MM.1S (cell line): ENCODE results near the gene P3H2.

Experiments used
- DNase-seq: peaks from one replicate; pipeline ENCODE4 v3.0.0-alpha.2; 2015
- H2AFZ ChIP-seq: fragments of 300-600 bp; sonication (generic); 2 replicates; pipeline ENCODE4 v1.6.0; 2016; ENCODE audit warnings: antibody characterized with exemption, low read length
- H3F3A ChIP-seq: fragments of 300-600 bp; sonication (generic); 2 replicates; pipeline ENCODE4 v1.6.1; 2016; ENCODE audit warnings: mild to moderate bottlenecking, antibody characterized with exemption, low read length, moderate library complexity, mixed read lengths; ENCODE audit not compliant: insufficient read depth
- H3K27ac ChIP-seq: fragments of 300-600 bp; sonication (generic); 2 replicates; pipeline ENCODE4 v1.5.1; 2016; ENCODE audit warnings: mild to moderate bottlenecking, low read length
- H3K27me3 ChIP-seq: fragments of 300-600 bp; sonication (generic); replicated peaks from 2 replicates; pipeline ENCODE4 v1.6.0; 2016; ENCODE audit warnings: low read length; ENCODE audit not compliant: insufficient read depth
- H3K36me3 ChIP-seq: fragments of 300-600 bp; sonication (generic); replicated peaks from 2 replicates; pipeline ENCODE4 v1.6.1; 2016; ENCODE audit warnings: mild to moderate bottlenecking, low read length, mixed read lengths; ENCODE audit not compliant: insufficient read depth
- H3K4me1 ChIP-seq: fragments of 300-600 bp; sonication (generic); 2 replicates; pipeline ENCODE4 v1.6.1; 2016; ENCODE audit warnings: low read length, mixed read lengths
- H3K4me2 ChIP-seq: fragments of 300-600 bp; sonication (generic); 2 replicates; pipeline ENCODE4 v1.6.0; 2016; ENCODE audit warnings: low read depth, low read length
- H3K4me3 ChIP-seq: fragments of 300-600 bp; sonication (generic); 2 replicates; pipeline ENCODE4 v1.5.1; 2016; ENCODE audit warnings: low read length, mixed read lengths
- H3K79me2 ChIP-seq: fragments of 300-600 bp; sonication (generic); 2 replicates; pipeline ENCODE4 v1.6.1; 2016; ENCODE audit warnings: mixed run types, low read length, mixed read lengths
- H3K9ac ChIP-seq: fragments of 300-600 bp; sonication (generic); 2 replicates; pipeline ENCODE4 v1.6.1; 2016; ENCODE audit warnings: low read length, mixed read lengths
- H3K9me2 ChIP-seq: fragments of 300-600 bp; sonication (generic); replicated peaks from 2 replicates; pipeline ENCODE4 v1.6.1; 2016; ENCODE audit warnings: mild to moderate bottlenecking, low read length, mixed read lengths; ENCODE audit not compliant: insufficient read depth
- H3K9me3 ChIP-seq: fragments of 300-600 bp; sonication (generic); replicated peaks from 2 replicates; pipeline ENCODE4 v1.6.1; 2016; ENCODE audit warnings: mild to moderate bottlenecking, low read length, mixed read lengths; ENCODE audit not compliant: insufficient read depth
- H4K20me1 ChIP-seq: fragments of 300-600 bp; sonication (generic); 2 replicates; pipeline ENCODE4 v1.6.1; 2016; ENCODE audit warnings: mild to moderate bottlenecking, low read length, moderate library complexity, mixed read lengths; ENCODE audit not compliant: insufficient read depth
- EZH2 ChIP-seq: fragments of 300-600 bp; sonication (generic); optimal IDR thresholded peaks from 2 replicates; pipeline ENCODE3; 2017; ENCODE audit warnings: low read depth, mild to moderate bottlenecking, antibody characterized with exemption, low read length, mixed read lengths
- EZH2phosphoT487 ChIP-seq: fragments of 300-600 bp; sonication (generic); IDR thresholded peaks from 2 replicates; pipeline ENCODE4 v1.6.1; 2018; ENCODE audit warnings: antibody characterized with exemption, low read length
- TF ChIP-seq, protein P1 (sequence below): fragments of 300-600 bp; sonication (generic); IDR thresholded peaks from 2 replicates; pipeline ENCODE4 v1.5.1; 2016; ENCODE audit warnings: antibody characterized with exemption, low read length, mixed read lengths

The P3H2 gene

DNA sequence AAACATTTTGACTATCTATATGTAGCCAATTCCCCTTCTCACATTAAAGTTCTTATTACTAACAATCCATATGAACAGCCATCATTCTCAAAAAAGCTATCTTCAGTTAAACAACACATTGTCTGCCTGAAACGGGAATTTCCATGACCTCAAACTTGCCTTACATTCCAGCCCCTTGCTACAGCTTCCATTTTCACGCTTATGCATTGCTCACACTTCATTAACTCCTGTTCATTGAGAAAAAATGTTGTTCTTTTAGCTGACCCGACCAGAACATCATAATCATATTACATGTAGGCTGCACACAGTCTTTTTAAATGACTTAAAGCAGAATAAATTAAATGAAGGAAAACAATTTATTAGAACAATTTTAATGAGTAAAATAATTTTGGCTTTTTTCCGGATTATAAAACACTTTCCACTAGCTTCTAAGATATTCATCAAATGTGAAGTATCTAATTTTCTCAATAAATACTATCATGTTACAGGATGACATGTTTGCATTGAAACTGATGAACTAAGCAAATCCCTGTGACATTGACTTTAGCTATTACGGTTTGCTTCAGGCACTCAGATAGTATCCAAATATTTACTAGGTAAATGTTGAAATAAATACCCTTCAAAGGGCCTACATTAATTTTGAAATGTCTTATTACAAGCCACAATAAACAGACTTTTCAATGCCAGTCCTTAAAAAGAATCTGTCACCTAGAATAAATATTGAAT is 49.9 kb downstream of the P3H2 start:
- Histone ChIP-seq H3F3A (no peaks in the 10 kb centered on the region), H3K36me3 (no peaks in the 10 kb centered on the region), H3K9ac (no peak overlapping the region), H3K27ac (no peak overlapping the region), H2AFZ (no peak overlapping the region), H3K4me2 (no peak overlapping the region), H3K27me3 (no peaks in the 10 kb centered on the region), H3K4me1 (no peaks in the 10 kb centered on the region), H4K20me1 (no peaks in the 10 kb centered on the region), H3K9me2 (no peaks in the 10 kb centered on the region), H3K4me3 (no peak overlapping the region), H3K79me2 (no peaks in the 10 kb centered on the region), H3K9me3 (no peaks in the 10 kb centered on the region)
- TF ChIP-seq EZH2phosphoT487 (no peak), EZH2 (no peak)
- TF ChIP-seq, protein P1, sequence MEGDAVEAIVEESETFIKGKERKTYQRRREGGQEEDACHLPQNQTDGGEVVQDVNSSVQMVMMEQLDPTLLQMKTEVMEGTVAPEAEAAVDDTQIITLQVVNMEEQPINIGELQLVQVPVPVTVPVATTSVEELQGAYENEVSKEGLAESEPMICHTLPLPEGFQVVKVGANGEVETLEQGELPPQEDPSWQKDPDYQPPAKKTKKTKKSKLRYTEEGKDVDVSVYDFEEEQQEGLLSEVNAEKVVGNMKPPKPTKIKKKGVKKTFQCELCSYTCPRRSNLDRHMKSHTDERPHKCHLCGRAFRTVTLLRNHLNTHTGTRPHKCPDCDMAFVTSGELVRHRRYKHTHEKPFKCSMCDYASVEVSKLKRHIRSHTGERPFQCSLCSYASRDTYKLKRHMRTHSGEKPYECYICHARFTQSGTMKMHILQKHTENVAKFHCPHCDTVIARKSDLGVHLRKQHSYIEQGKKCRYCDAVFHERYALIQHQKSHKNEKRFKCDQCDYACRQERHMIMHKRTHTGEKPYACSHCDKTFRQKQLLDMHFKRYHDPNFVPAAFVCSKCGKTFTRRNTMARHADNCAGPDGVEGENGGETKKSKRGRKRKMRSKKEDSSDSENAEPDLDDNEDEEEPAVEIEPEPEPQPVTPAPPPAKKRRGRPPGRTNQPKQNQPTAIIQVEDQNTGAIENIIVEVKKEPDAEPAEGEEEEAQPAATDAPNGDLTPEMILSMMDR = no peak
- no peak for DNase-seq

DNA sequence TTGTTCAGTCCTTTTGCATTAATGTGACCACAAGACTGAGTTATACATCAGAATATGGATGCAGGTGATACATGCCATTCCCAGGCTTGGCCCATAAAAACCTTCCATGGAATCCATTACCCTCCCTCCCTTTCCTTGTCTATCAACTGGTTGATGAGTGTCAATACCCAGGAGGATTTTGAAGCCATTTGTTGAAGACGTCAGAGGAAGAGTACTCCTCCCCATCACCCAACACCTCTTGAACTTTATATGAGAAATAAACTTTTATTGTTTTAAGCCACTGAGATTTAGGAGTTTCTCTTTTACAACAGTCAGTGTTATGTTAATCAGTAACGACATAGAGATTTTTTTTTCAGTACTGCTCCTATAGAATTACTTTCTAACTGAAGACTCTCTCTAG is 55.5 kb downstream of the P3H2 start:
- TF ChIP-seq EZH2phosphoT487 = no peak
- TF ChIP-seq EZH2 = no peak
- TF ChIP-seq, protein P1 = no peak
- Histone ChIP-seq H4K20me1 (no peaks in the 10 kb centered on the region), H3K4me3 (no peak overlapping the region), H3K9me3 (no peaks in the 10 kb centered on the region), H3F3A (no peaks in the 10 kb centered on the region), H3K9ac (no peak overlapping the region), H3K36me3 (no peaks in the 10 kb centered on the region), H3K4me2 (no peak overlapping the region), H3K27me3 (no peaks in the 10 kb centered on the region), H3K79me2 (no peaks in the 10 kb centered on the region), H3K9me2 (no peaks in the 10 kb centered on the region), H2AFZ (no peak overlapping the region), H3K4me1 (no peaks in the 10 kb centered on the region), H3K27ac (no peak overlapping the region)
- DNase-seq = no peak

DNA sequence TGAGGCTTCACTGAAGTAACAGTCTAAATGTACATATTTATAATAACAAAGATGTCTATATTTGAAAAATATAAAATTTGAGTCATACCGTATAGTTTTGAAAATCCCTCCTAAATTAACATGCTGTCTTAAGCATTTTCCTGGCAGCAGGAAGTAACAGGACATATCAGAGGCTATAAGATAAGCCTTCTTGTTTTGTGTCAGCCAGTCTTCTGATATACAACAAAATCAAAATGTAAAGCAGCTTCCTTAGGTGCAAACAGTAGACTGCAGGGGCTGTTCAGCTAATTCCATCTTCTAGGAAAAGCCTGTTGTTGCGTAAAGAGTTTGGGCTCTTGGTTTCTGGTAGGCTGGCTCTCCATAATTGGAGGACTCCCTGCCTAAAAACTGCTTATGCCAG is 56.0 kb downstream of the P3H2 start:
- Histone ChIP-seq H3K4me1 (no peaks in the 10 kb centered on the region), H3K9me2 (no peaks in the 10 kb centered on the region), H3K9me3 (no peaks in the 10 kb centered on the region), H3K4me3 (no peak overlapping the region), H3K36me3 (no peaks in the 10 kb centered on the region), H3K9ac (no peak overlapping the region), H3K79me2 (no peaks in the 10 kb centered on the region), H4K20me1 (no peaks in the 10 kb centered on the region), H2AFZ (no peak overlapping the region), H3K27me3 (no peaks in the 10 kb centered on the region), H3K27ac (no peak overlapping the region), H3K4me2 (no peak overlapping the region), H3F3A (no peaks in the 10 kb centered on the region)
- no peak for TF ChIP-seq EZH2
- TF ChIP-seq, protein P1 = no peak
- TF ChIP-seq EZH2phosphoT487 = no peak
- no peak for DNase-seq
